ENCODE results near the gene ZDHHC17. TPM values are rescaled to one million over a fixed set of nuclear protein-coding genes. Genes with fewer than 3 reads are reported as not detected.

The ZDHHC17 gene
- total and polyA plus RNA-seq, 2 of the 13 experiments (the other 11 are each of a cell fraction or from before 2014, with no cell fraction given) = 36.7 to 38.5 TPM

GRCh38 chr12:76798864-76799263, 34.9 kb downstream of the ZDHHC17 start (continued):
- TF ChIP-seq TERF1 (CRISPR knock-in tag; IDR thresholded peaks at IDR 0.05) (no peak), SMAD9 (CRISPR knock-in tag; IDR thresholded peaks at IDR 0.05) (no peak), ZNF430 (CRISPR knock-in tag; IDR thresholded peaks at IDR 0.05) (no peak), RORA (CRISPR knock-in tag; IDR thresholded peaks at IDR 0.05) (no peak), GLMP (CRISPR knock-in tag; IDR thresholded peaks at IDR 0.05; ENCODE audit: borderline replicate concordance) (no peak), MXD3 (CRISPR knock-in tag; IDR thresholded peaks at IDR 0.05) (no peak), ZNF207 (IDR thresholded peaks at IDR 0.05; ENCODE audit: borderline replicate concordance) (no peak), CHCHD3 (CRISPR knock-in tag; IDR thresholded peaks at IDR 0.05) (no peak)

- 98% methylated on average over 2 of the region's 2 CpGs for WGBS (ENCODE audit: low lambda C conversion rate)
- in situ Hi-C loops (cut with HindIII; ENCODE audit: extremely low pct_ligation_motif_present, low pct_unique_long_range_greater_than_20kb) (no loop called here), intact Hi-C loops (cut with micrococcal nuclease; ENCODE audit: unreplicated experiment) (no loop called here)
- H3K27me3 ChIP-seq (ENCODE audit: control insufficient read depth in 1 of 2, insufficient read depth in 2 of 2, low read length in 2 of 2) = no peaks in the 10 kb centered on the region
- ChIA-PET POLR2A (no interaction called here), CTCF (ENCODE audit: low intra/inter-chr PET ratio, low total read pairs) (no interaction called here)
- peaks cover 9% of the 10 kb centered on the region for H3K4me1 ChIP-seq (ENCODE audit: insufficient read depth, low read length)
- DNase-seq (ENCODE audit: low spot score) (no peak), ATAC-seq (no peak), FAIRE-seq (no peak)
- H3K9ac ChIP-seq (ENCODE audit: insufficient read depth, low read depth, low read length) = no peak overlapping the region
- no peak overlapping the region for H3K4me2 ChIP-seq (ENCODE audit: low read depth, low read length)
- peaks cover 23% of the 10 kb centered on the region for H3K79me2 ChIP-seq (ENCODE audit: insufficient read depth, low read length)
- BruUV-seq (replicated peaks) = no TSS peak
- H2AFZ ChIP-seq (ENCODE audit: low read length) = no peak overlapping the region
- no peak overlapping the region for H3K4me3 ChIP-seq (replicated peaks in 1 of 3; ENCODE audit: insufficient read depth in 1 of 3, low read depth in 2 of 3, low read length in 3 of 3)
- peaks cover 0 to 17% of the 10 kb centered on the region in 2 experiments; a peak in 1 of 5 replicates for H3K36me3 ChIP-seq (replicated peaks in 1 of 2; ENCODE audit: control insufficient read depth in 1 of 2, insufficient read depth in 2 of 2, low read length in 2 of 2)
- no peaks in the 10 kb centered on the region for H4K20me1 ChIP-seq (ENCODE audit: insufficient read depth, low read length)
- no peaks in the 10 kb centered on the region; the same call in 1 of the 2 replicates for H3K9me3 ChIP-seq (ENCODE audit: low read length)
- no peak overlapping the region for H3K27ac ChIP-seq (ENCODE audit: extremely low read length, insufficient read depth, low read length)
- no peak for TF ChIP-seq HMGXB3 (CRISPR knock-in tag; IDR thresholded peaks at IDR 0.05; ENCODE audit: borderline replicate concordance)
- TF ChIP-seq BCLAF1 (IDR thresholded peaks at IDR 0.05) = no peak
- no peak for TF ChIP-seq IKZF1 (IDR thresholded peaks at IDR 0.05)
- no peak for TF ChIP-seq EEA1 (CRISPR knock-in tag; IDR thresholded peaks at IDR 0.05; ENCODE audit: borderline replicate concordance)
- TF ChIP-seq FOXC1 (CRISPR knock-in tag; IDR thresholded peaks at IDR 0.05; ENCODE audit: borderline replicate concordance) = no peak
- no peak for TF ChIP-seq RFX5 (IDR thresholded peaks at IDR 0.05; ENCODE audit: low read depth, low read length)
- TF ChIP-seq ZNF549 (CRISPR knock-in tag; IDR thresholded peaks at IDR 0.05) = no peak
Measured at GRCh38 chr12:76799362-76799761, 35.4 kb downstream of the ZDHHC17 start.

Measured in HepG2 (cell line).